Right lobe of liver (tissue), 6 donors: ENCODE data around the gene TTC39C. TPM values are rescaled to one million over a fixed set of nuclear protein-coding genes. Genes with fewer than 3 reads are reported as not detected.
A peak's percentile ranks its signal among the peaks of the same experiment; 100 is the strongest.

Source experiments
- ATAC-seq, 4 donors: fragments of 200-7000 bp; cut with Tn5 transposase; one replicate each; pipeline ENCODE4 v1.9.1; 2020; ENCODE audit warnings: mild to moderate bottlenecking in 4 of 4, moderate library complexity in 4 of 4
- DNase-seq, 3 donors: peaks; one replicate each; pipeline ENCODE4 v3.0.0-alpha.2; 2020
- H3K27ac ChIP-seq, 3 donors: fragments of 200-600 bp; one replicate each; pipeline ENCODE4 v1.8.0; 2022
- H3K27me3 ChIP-seq, 2 donors: fragments of 200-600 bp; one replicate each; pipeline ENCODE4 v1.8.0; 2022
- H3K36me3 ChIP-seq, 4 donors: fragments of 200-600 bp; sonication (generic) in 1 of 4; one replicate each; pipeline versions ENCODE4 v1.5.1 to v1.8.0; 2017 to 2022; ENCODE audit warnings: control low read depth in 1 of 4
- H3K4me1 ChIP-seq, 4 donors: fragments of 200-600 bp; sonication (generic) in 1 of 4; one replicate each; pipeline versions ENCODE4 v1.5.1 to v1.8.0; 2017 to 2022; ENCODE audit warnings: control low read depth in 1 of 4
- H3K4me3 ChIP-seq, 3 donors: fragments of 200-600 bp; one replicate each; pipeline ENCODE4 v1.8.0; 2022
- H3K9me3 ChIP-seq, 4 donors: fragments of 200-600 bp; sonication (generic) in 1 of 4; one replicate each; pipeline versions ENCODE4 v1.5.1 to v1.8.0; 2017 to 2022; ENCODE audit warnings: control low read depth in 1 of 4
- POLR2A ChIP-seq: fragments of 450-650 bp; IDR thresholded peaks from one replicate; pipeline ENCODE4 v1.6.1; 2017; ENCODE audit warnings: antibody characterized with exemption, mild to moderate bottlenecking
- WGBS: methylation state at CpG from one replicate; pipeline ENCODE4 v1.1.6; 2018; ENCODE audit warnings: low coverage, low lambda C conversion rate; ENCODE audit not compliant: insufficient coverage; ENCODE audit errors: missing lambda C conversion rate; 5-methylcytosine and 5-hydroxymethylcytosine counted together
- intact Hi-C, 2 donors: fragments of 100-400 bp; cut with DNase I; formaldehyde crosslinking; loops; one replicate each; pipeline versions ENCODE4 v1.11.2 to v1.14.1; 2022
- total RNA-seq, 6 experiments: library from RNA; depleted of rRNA in 2 of 6; stranded (reverse); fragments of >200 nt in 2 of 6; fragmentation: NEBNext Ultra II Directional in 3 of 6; extraction: Animal tissue kit (Norgen Biotek cat#: 25700) in 3 of 6; gene quantifications; one replicate each; pipeline versions ENCODE4 v1.1.0 to v1.2.4, GENCODE V29; 2016 to 2023
- TF ChIP-seq, protein P1 (sequence below), 4 donors: fragments of 200-600 bp in 3 of 4; fragments of 450-650 bp in 1 of 4; IDR thresholded peaks; one replicate each; pipeline versions ENCODE4 v1.5.1 to v1.8.0; 2016 to 2022; ENCODE audit warnings: antibody characterized with exemption in 4 of 4, mild to moderate bottlenecking in 2 of 4
- donor health status: DM: no; HTN: yes; CAD: no.
- donor health status: DM: no; HTN: no; CAD: no.
- donor health status: DM: no; HTN: no; CAD: no.
- donor health status: DM: no; HTN: yes; CAD: no.
- donor health status: DM: no; HTN: yes; CAD: no.

Gene TTC39C
- total RNA-seq, 6 experiments from 2014 or later, result 61.9 to 167 (median 84.4) TPM

GRCh38 chr18:24051031-24051947, 36.7 kb downstream of the TTC39C start:
- H3K4me1 ChIP-seq, result peaks cover 0 to 35% (median 9%) of the 10 kb centered on the region in 4 donors
- H3K27me3 ChIP-seq, result no peaks in the 10 kb centered on the region
- WGBS, result 24% methylated on average over 13 of the region's 13 CpGs
- peak overlapping the region; percentile 63 to 95 (median 94) for H3K27ac ChIP-seq
- H3K4me3 ChIP-seq, result no peak overlapping the region
- H3K9me3 ChIP-seq, result no peaks in the 10 kb centered on the region
- intact Hi-C loops, result loop anchor here in 1 of 2 donors (10.0 kb wide), 1 partner anchor 64 kb away; no protein-coding TSS in a partner anchor
- no peaks in the 10 kb centered on the region for H3K36me3 ChIP-seq
- DNase-seq (peak in 1 of 3 donors; percentile 39), ATAC-seq (peak; percentile 47 to 70 (median 60))
- TF ChIP-seq POLR2A, result no peak
- TF ChIP-seq, protein P1, sequence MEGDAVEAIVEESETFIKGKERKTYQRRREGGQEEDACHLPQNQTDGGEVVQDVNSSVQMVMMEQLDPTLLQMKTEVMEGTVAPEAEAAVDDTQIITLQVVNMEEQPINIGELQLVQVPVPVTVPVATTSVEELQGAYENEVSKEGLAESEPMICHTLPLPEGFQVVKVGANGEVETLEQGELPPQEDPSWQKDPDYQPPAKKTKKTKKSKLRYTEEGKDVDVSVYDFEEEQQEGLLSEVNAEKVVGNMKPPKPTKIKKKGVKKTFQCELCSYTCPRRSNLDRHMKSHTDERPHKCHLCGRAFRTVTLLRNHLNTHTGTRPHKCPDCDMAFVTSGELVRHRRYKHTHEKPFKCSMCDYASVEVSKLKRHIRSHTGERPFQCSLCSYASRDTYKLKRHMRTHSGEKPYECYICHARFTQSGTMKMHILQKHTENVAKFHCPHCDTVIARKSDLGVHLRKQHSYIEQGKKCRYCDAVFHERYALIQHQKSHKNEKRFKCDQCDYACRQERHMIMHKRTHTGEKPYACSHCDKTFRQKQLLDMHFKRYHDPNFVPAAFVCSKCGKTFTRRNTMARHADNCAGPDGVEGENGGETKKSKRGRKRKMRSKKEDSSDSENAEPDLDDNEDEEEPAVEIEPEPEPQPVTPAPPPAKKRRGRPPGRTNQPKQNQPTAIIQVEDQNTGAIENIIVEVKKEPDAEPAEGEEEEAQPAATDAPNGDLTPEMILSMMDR (IDR thresholded peaks at IDR 0.05), result no peak

DNA sequence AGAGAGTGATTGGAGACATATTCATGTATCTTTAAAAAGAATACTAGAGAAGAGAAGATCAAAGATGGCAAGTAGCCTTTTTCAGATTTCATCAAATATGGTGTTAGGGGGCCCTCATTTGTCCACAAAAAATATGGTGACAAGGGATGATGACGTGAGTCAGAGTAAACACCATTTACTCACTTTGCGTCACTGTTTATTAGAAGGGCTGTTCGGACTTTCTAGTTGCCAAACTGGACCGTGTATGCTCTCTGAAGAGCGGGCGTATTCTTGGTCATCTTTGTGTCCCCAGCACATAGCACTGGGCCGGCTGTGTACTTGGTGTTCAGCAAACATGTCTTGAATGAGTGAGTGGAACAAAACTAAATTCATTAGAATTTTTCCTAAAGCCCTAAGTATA, 37.5 kb downstream of the TTC39C start:
- DNase-seq (peak in 2 of 3 donors; percentile 68 to 74), ATAC-seq (peak; percentile 71 to 84 (median 76))
- Histone ChIP-seq H3K4me3 (no peak overlapping the region), H3K36me3 (no peaks in the 10 kb centered on the region), H3K27ac (peak overlapping the region; percentile 63 to 95 (median 94)), H3K9me3 (no peaks in the 10 kb centered on the region), H3K4me1 (peaks cover 0 to 35% (median 9%) of the 10 kb centered on the region in 4 donors), H3K27me3 (no peaks in the 10 kb centered on the region)
- WGBS, result 43% methylated on average over 7 of the region's 7 CpGs
- peak; percentile 41 for TF ChIP-seq POLR2A
- TF ChIP-seq, protein P1 (IDR thresholded peaks at IDR 0.05), result peak in 2 of 4 donors; percentile 16 to 32
- intact Hi-C loops, result loop anchor here in 1 of 2 donors (10.0 kb wide), 1 partner anchor 63 kb away; no protein-coding TSS in a partner anchor

- no peak overlapping the region for H3K27ac ChIP-seq
- DNase-seq (no peak), ATAC-seq (no peak)
- H3K9me3 ChIP-seq, result no peaks in the 10 kb centered on the region
- WGBS, result 71% methylated on average over 4 of the region's 4 CpGs
- intact Hi-C loops, result loop anchor here in 1 of 2 donors (10.0 kb wide), 1 partner anchor 62 kb away; no protein-coding TSS in a partner anchor
- H3K4me1 ChIP-seq, result peaks cover 0 to 35% (median 9%) of the 10 kb centered on the region in 4 donors
- no peaks in the 10 kb centered on the region for H3K27me3 ChIP-seq
- no peaks in the 10 kb centered on the region for H3K36me3 ChIP-seq
- H3K4me3 ChIP-seq, result no peak overlapping the region
- TF ChIP-seq, protein P1 (IDR thresholded peaks at IDR 0.05), result no peak
- no peak for TF ChIP-seq POLR2A
These were observed 38.7 kb downstream of the TTC39C start for GRCh38 chr18:24053211-24053610.

GRCh38 chr18:24054130-24054529, 39.6 kb downstream of the TTC39C start:
- H3K27me3 ChIP-seq, result no peaks in the 10 kb centered on the region
- 63% methylated on average over 4 of the region's 4 CpGs for WGBS
- H3K9me3 ChIP-seq, result no peaks in the 10 kb centered on the region
- H3K36me3 ChIP-seq, result no peaks in the 10 kb centered on the region
- intact Hi-C loops, result loop anchor here in 1 of 2 donors (10.0 kb wide), 1 partner anchor 61 kb away; no protein-coding TSS in a partner anchor
- no peak for DNase-seq
- no peak for ATAC-seq
- H3K4me3 ChIP-seq, result no peak overlapping the region
- TF ChIP-seq, protein P1 (IDR thresholded peaks at IDR 0.05), result no peak
- no peak for TF ChIP-seq POLR2A
- peaks cover 0 to 26% (median 9%) of the 10 kb centered on the region in 4 donors for H3K4me1 ChIP-seq
- H3K27ac ChIP-seq, result no peak overlapping the region
